Kidney epithelial cell (primary cell): ENCODE measurements around the gene PPP3R1. TPM values are rescaled to one million over a fixed set of nuclear protein-coding genes. Genes with fewer than 3 reads are reported as not detected.

Experiments
- DNase-seq: peaks from one replicate; pipeline ENCODE4 v3.0.0-alpha.2; 2010; ENCODE audit warnings: low read depth
- H3K27me3 ChIP-seq: 2 replicates; pipeline ENCODE4 v1.6.0; 2011; ENCODE audit warnings: low read length; ENCODE audit not compliant: control insufficient read depth, insufficient read depth
- H3K36me3 ChIP-seq: 2 replicates; pipeline ENCODE4 v1.5.1; 2011; ENCODE audit warnings: low read length; ENCODE audit not compliant: control insufficient read depth, insufficient read depth
- H3K4me3 ChIP-seq: 2 replicates; pipeline ENCODE4 v1.5.1; 2011; ENCODE audit warnings: low read depth, mild to moderate bottlenecking, control low read depth, low read length
- CTCF ChIP-seq: IDR thresholded peaks from 2 replicates; pipeline ENCODE4 v1.5.1; 2011; ENCODE audit warnings: mild to moderate bottlenecking, moderate library complexity, low read length, control low read depth, inconsistent platforms; ENCODE audit not compliant: insufficient read depth, poor library complexity, severe bottlenecking
- total RNA-seq: library from RNA; depleted of rRNA; stranded (reverse); fragments of >200 nt; gene quantifications from 2 replicates; pipeline ENCODE4 v1.2.3, GENCODE V29; 2015

PPP3R1 gene
- total RNA-seq, 1 donor from 2014 or later, result 32.8 TPM

- H3K27me3 ChIP-seq, result no peaks in the 10 kb centered on the region
- no peak for DNase-seq
- no peak overlapping the region for H3K4me3 ChIP-seq
- TF ChIP-seq CTCF, result no peak
- no peaks in the 10 kb centered on the region for H3K36me3 ChIP-seq
These were observed 83.0 kb downstream of the PPP3R1 start for GRCh38 chr2:68169308-68169707.

GRCh38 chr2:68167186-68167585 is 85.1 kb downstream of the PPP3R1 start:
- TF ChIP-seq CTCF, result no peak
- H3K27me3 ChIP-seq, result no peaks in the 10 kb centered on the region
- no peaks in the 10 kb centered on the region for H3K36me3 ChIP-seq
- no peak overlapping the region for H3K4me3 ChIP-seq
- DNase-seq, result no peak

GRCh38 chr2:68163641-68164040 is 88.7 kb downstream of the PPP3R1 start:
- H3K27me3 ChIP-seq, result no peaks in the 10 kb centered on the region
- no peaks in the 10 kb centered on the region for H3K36me3 ChIP-seq
- no peak for TF ChIP-seq CTCF
- no peak for DNase-seq
- H3K4me3 ChIP-seq, result no peak overlapping the region

GRCh38 chr2:68158134-68158447 is 94.2 kb downstream of the PPP3R1 start:
- H3K36me3 ChIP-seq, result no peaks in the 10 kb centered on the region
- DNase-seq, result no peak
- no peak for TF ChIP-seq CTCF
- no peaks in the 10 kb centered on the region for H3K27me3 ChIP-seq
- H3K4me3 ChIP-seq, result peak overlapping the region; percentile 79

- Histone ChIP-seq H3K27me3 (no peaks in the 10 kb centered on the region), H3K4me3 (peak within 1 kb of the TSS; percentile 79), H3K36me3 (no peaks in the 10 kb centered on the region)
- DNase-seq, result peak; percentile 69
- TF ChIP-seq CTCF, result no peak
These were observed 94.8 kb downstream of the PPP3R1 start, which contains the start of gene PNO1 for GRCh38 chr2:68157402-68158133. TSS of gene PNO1 (plus strand) at chr2:68157888. CDS start at chr2:68157935, 47 bp downstream.

GRCh38 chr2:68157002-68157401 is 95.3 kb downstream of the PPP3R1 start:
- DNase-seq, result no peak
- no peaks in the 10 kb centered on the region for H3K27me3 ChIP-seq
- peak overlapping the region; percentile 79 for H3K4me3 ChIP-seq
- no peaks in the 10 kb centered on the region for H3K36me3 ChIP-seq
- TF ChIP-seq CTCF, result no peak
